HCT116 (cell line): Measurements from ENCODE around the gene RNF215. TPM values are rescaled to one million over a fixed set of nuclear protein-coding genes. Genes with fewer than 3 reads are reported as not detected.

Experiments
- ATAC-seq: fragments of 200-7000 bp; cut with Tn5 transposase; 2 replicates; pipeline ENCODE4 v1.9.1; 2020; ENCODE audit warnings: mild to moderate bottlenecking, moderate library complexity
- BruUV-seq: library from RNA; stranded (reverse); fragments of 400-500 nt; replicated peaks from 2 replicates; lab custom pipeline; 2021; lab: Mats Ljungman, UMichigan
- CTCF ChIA-PET: fragments of 300-600 bp; sonication (Branson Sonifier 250); formaldehyde crosslinking; loops from one replicate; lab custom pipeline; 2021; ENCODE audit warnings: antibody characterized with exemption; lab: Charles Lee
- POLR2A ChIA-PET: fragments of 300-600, 350-600 bp; sonication (Branson Sonifier 250); formaldehyde crosslinking; loops from one replicate; lab custom pipeline; 2021; ENCODE audit warnings: antibody characterized with exemption; lab: Charles Lee
- RAD21 ChIA-PET, 2 experiments: fragments of 300-600 bp; sonication (Branson Sonifier 250); formaldehyde crosslinking; loops; one replicate each; lab custom pipeline; 2023; ENCODE audit warnings: low total read pairs in 2 of 2; ENCODE audit not compliant: uncharacterized antibody in 2 of 2, unreplicated experiment in 2 of 2, low non-redundant PET in 1 of 2; lab: Charles Lee
- DNase-seq: peaks from one replicate; pipeline ENCODE4 v3.0.0-alpha.2; 2010; ENCODE audit warnings: low read depth, low spot score
- H2AFZ ChIP-seq: fragments of 200-600 bp; shearing (Covaris generic), sonication (generic); 2 replicates; pipeline ENCODE4 v1.6.1; 2017; ENCODE audit warnings: low read depth, mixed run types, mixed read lengths, antibody characterized with exemption, low read length; ENCODE audit not compliant: poor library complexity, severe bottlenecking
- H3K27ac ChIP-seq: 2 replicates; pipeline ENCODE4 v1.5.1; 2012; ENCODE audit warnings: low read depth, low read length
- H3K27me3 ChIP-seq: fragments of 200-600 bp; sonication (generic); 2 replicates; pipeline ENCODE4 v1.6.1; 2016; ENCODE audit warnings: mixed run types, low read length, mixed read lengths; ENCODE audit not compliant: insufficient read depth
- H3K36me3 ChIP-seq, 2 experiments: fragments of 200-500 bp in 1 of 2; fragments of 200-600 bp in 1 of 2; sonication (Bioruptor generic) in 1 of 2; sonication (generic) in 1 of 2; 2 replicates each; pipeline versions ENCODE4 v1.5.1 to v1.6.1; 2014 to 2016; ENCODE audit warnings: low read length in 2 of 2, inconsistent platforms in 1 of 2, mixed read lengths in 1 of 2, mixed run types in 1 of 2; ENCODE audit not compliant: insufficient read depth in 2 of 2, control insufficient read depth in 1 of 2
- H3K4me1 ChIP-seq, 2 experiments: fragments of 200-600 bp in 1 of 2; sonication (generic) in 1 of 2; 2 replicates each; pipeline versions ENCODE4 v1.5.1 to v1.6.1; 2012 to 2017; ENCODE audit warnings: low read length in 2 of 2, inconsistent platforms in 1 of 2, mild to moderate bottlenecking in 1 of 2, mixed read lengths in 1 of 2, mixed run types in 1 of 2, moderate library complexity in 1 of 2; ENCODE audit not compliant: insufficient read depth in 2 of 2, control insufficient read depth in 1 of 2
- H3K4me2 ChIP-seq: fragments of 200-600 bp; sonication (generic); 2 replicates; pipeline ENCODE4 v1.6.1; 2017; ENCODE audit warnings: mixed run types, low read length, mixed read lengths
- H3K4me3 ChIP-seq, 2 experiments: fragments of 200-600 bp in 1 of 2; sonication (generic) in 1 of 2; replicated peaks in 1 of 2; 2 replicates each; pipeline ENCODE4 v1.5.1; 2011 to 2016; ENCODE audit warnings: low read length in 2 of 2, control low read depth in 1 of 2, low read depth in 1 of 2, mild to moderate bottlenecking in 1 of 2, mixed read lengths in 1 of 2, mixed run types in 1 of 2
- H3K79me2 ChIP-seq: fragments of 200-600 bp; sonication (generic); 2 replicates; pipeline ENCODE4 v1.6.1; 2017; ENCODE audit warnings: mild to moderate bottlenecking, mixed run types, low read length, moderate library complexity, mixed read lengths; ENCODE audit not compliant: insufficient read depth
- H3K9ac ChIP-seq: fragments of 200-600 bp; sonication (generic); 2 replicates; pipeline ENCODE4 v1.6.1; 2016; ENCODE audit warnings: low read length, mixed read lengths
- H3K9me2 ChIP-seq: fragments of 200-600 bp; sonication (generic), shearing (Covaris generic); 2 replicates; pipeline ENCODE4 v1.6.1; 2017; ENCODE audit warnings: mixed run types, mild to moderate bottlenecking, moderate library complexity; ENCODE audit not compliant: insufficient read depth
- H3K9me3 ChIP-seq, 2 experiments: fragments of 200-500 bp in 1 of 2; fragments of 200-600 bp in 1 of 2; sonication (Bioruptor generic) in 1 of 2; sonication (generic) in 1 of 2; 2 replicates each; pipeline ENCODE4 v1.6.1; 2014 to 2017; ENCODE audit warnings: low read length in 2 of 2, mixed read lengths in 2 of 2, inconsistent platforms in 1 of 2, low read depth in 1 of 2, mild to moderate bottlenecking in 1 of 2, mixed run types in 1 of 2, moderate library complexity in 1 of 2; ENCODE audit not compliant: control insufficient read depth in 1 of 2, insufficient read depth in 1 of 2
- H4K20me1 ChIP-seq: fragments of 200-600 bp; sonication (generic), shearing (Covaris generic); 2 replicates; pipeline ENCODE4 v1.6.1; 2017; ENCODE audit warnings: mixed run types, mild to moderate bottlenecking, moderate library complexity; ENCODE audit not compliant: insufficient read depth
- CEBPB ChIP-seq: IDR thresholded peaks from 2 replicates; pipeline ENCODE4 v1.6.1; 2012; ENCODE audit warnings: low read depth
- EGR1 ChIP-seq: IDR thresholded peaks from 2 replicates; pipeline ENCODE4 v1.6.1; 2012; ENCODE audit warnings: low read depth
- EZH2 ChIP-seq: fragments of 200-600 bp; sonication (generic); IDR thresholded peaks from 2 replicates; pipeline ENCODE4 v1.6.1; 2017; ENCODE audit warnings: antibody characterized with exemption, mixed run types
- EZH2phosphoT487 ChIP-seq: fragments of 200-600 bp; IDR thresholded peaks from 2 replicates; pipeline ENCODE4 v1.6.1; 2018; ENCODE audit warnings: antibody characterized with exemption, borderline replicate concordance
- MAX ChIP-seq: IDR thresholded peaks from 2 replicates; pipeline ENCODE4 v1.6.1; 2012
- POLR2A ChIP-seq: IDR thresholded peaks from 2 replicates; pipeline ENCODE4 v1.7.0; 2011; ENCODE audit warnings: borderline replicate concordance; ENCODE audit not compliant: insufficient read depth, insufficient read length; ENCODE audit errors: extremely low read depth
- POLR2AphosphoS5 ChIP-seq: IDR thresholded peaks from 2 replicates; pipeline ENCODE4 v1.6.1; 2011; ENCODE audit warnings: mild to moderate bottlenecking, low read depth, low read length, moderate library complexity
- ZFX ChIP-seq: fragments of 450-650 bp; IDR thresholded peaks from 2 replicates; pipeline ENCODE4 v1.6.1; 2017
- intact Hi-C: fragments of 100-400 bp; cut with micrococcal nuclease; formaldehyde crosslinking; loops from 2 replicates; pipeline ENCODE4 v1.10.0; 2022
- total RNA-seq: library from RNA; stranded (reverse); gene quantifications from one replicate; pipeline ENCODE4 v1.2.1, GENCODE V29; 2021; ENCODE audit not compliant: unreplicated experiment

RNF215 gene
- total RNA-seq, 1 experiment from 2014 or later: 20.2 TPM

GRCh38 chr22:30435674-30436126 is 48.5 kb upstream of the RNF215 start (continued):
- TF ChIP-seq ZFX (no peak), EZH2 (no peak), EZH2phosphoT487 (no peak)

GRCh38 chr22:30434843-30435242 is 47.6 kb upstream of the RNF215 start:
- Histone ChIP-seq H4K20me1 (no peaks in the 10 kb centered on the region), H3K36me3 (no peaks in the 10 kb centered on the region), H3K9me3 (no peaks in the 10 kb centered on the region), H2AFZ (no peak overlapping the region), H3K4me3 (peak overlapping the region; percentile 80 to 82), H3K27me3 (no peaks in the 10 kb centered on the region), H3K27ac (peak overlapping the region; percentile 88), H3K79me2 (0 out of 2 replicates have a peak, but pooled peaks cover 5% of the 10 kb centered on the region), H3K9ac (peak overlapping the region; percentile 69), H3K4me2 (peak overlapping the region; percentile 85), H3K9me2 (no peaks in the 10 kb centered on the region), H3K4me1 (peaks cover 11 to 30% of the 10 kb centered on the region in 2 experiments)
- CTCF ChIA-PET: interaction anchor here (0.9 to 1.2 kb wide), 2 partner anchors 8 to 11 kb away, joined by 3 to 4 read pairs; no protein-coding TSS in a partner anchor
- RAD21 ChIA-PET: no interaction called here
- intact Hi-C loops: no loop called here
- TF ChIP-seq POLR2A (peak; percentile 43), POLR2AphosphoS5 (peak; percentile 20; the same call in 1 of the 2 replicates), ZFX (no peak)
- DNase-seq (no peak), ATAC-seq (peak; percentile 42)
- POLR2A ChIA-PET: no interaction called here
- no TSS peak for BruUV-seq

GRCh38 chr22:30433773-30434172 is 46.6 kb upstream of the RNF215 start:
- ChIA-PET RAD21 (no interaction called here), CTCF (interaction anchor here (0.9 to 1.5 kb wide), 3 partner anchors 10 to 178 kb away, joined by 3 to 4 read pairs (median 3); no protein-coding TSS in a partner anchor), POLR2A (no interaction called here)
- H4K20me1 ChIP-seq: no peaks in the 10 kb centered on the region
- H3K27me3 ChIP-seq: no peaks in the 10 kb centered on the region
- no peak for TF ChIP-seq EGR1
- TF ChIP-seq CEBPB: no peak
- TF ChIP-seq MAX: no peak
- H3K4me3 ChIP-seq: no peak overlapping the region; a peak in 1 of 4 replicates
- 0 out of 2 replicates have a peak, but pooled peaks cover 5% of the 10 kb centered on the region for H3K79me2 ChIP-seq
- peak overlapping the region; percentile 3; the same call in 1 of the 2 replicates for H3K27ac ChIP-seq
- no peaks in the 10 kb centered on the region for H3K36me3 ChIP-seq
- H3K9me3 ChIP-seq: no peaks in the 10 kb centered on the region
- ATAC-seq (no peak), DNase-seq (no peak)
- H3K9ac ChIP-seq: 0 out of 2 replicates have a peak overlapping the region, but pooled peaks have one; percentile 69
- intact Hi-C loops: no loop called here
- peaks cover 11 to 30% of the 10 kb centered on the region in 2 experiments for H3K4me1 ChIP-seq
- no TSS peak for BruUV-seq
- no peaks in the 10 kb centered on the region for H3K9me2 ChIP-seq
- peak overlapping the region; percentile 85 for H3K4me2 ChIP-seq
- no peak overlapping the region for H2AFZ ChIP-seq
